Activated B cell treated with CpG ODN at 0.5 μM for 24 hours (primary cell): Measurements from ENCODE around the gene A3GALT2. TPM values are rescaled to one million over a fixed set of nuclear protein-coding genes. Genes with fewer than 3 reads are reported as not detected.

Experiments
- ATAC-seq: fragments of 200-7000 bp; cut with Tn5 transposase; one replicate; pipeline ENCODE4 v1.10.0; 2021; ENCODE audit warnings: low read depth, mild to moderate bottlenecking, moderate library complexity
- CTCF ChIA-PET: fragments of 350-600 bp; sonication (Branson Sonifier 250); formaldehyde crosslinking; loops from one replicate; lab custom pipeline; 2021; ENCODE audit warnings: antibody characterized with exemption; lab: Charles Lee
- POLR2A ChIA-PET: fragments of 350-600 bp; sonication (Branson Sonifier 250); formaldehyde crosslinking; loops from one replicate; lab custom pipeline; 2021; ENCODE audit warnings: antibody characterized with exemption; lab: Charles Lee
- DNase-seq: peaks from one replicate; pipeline ENCODE4 v3.0.0; 2022
- H3K27ac Mint-ChIP-seq: one replicate; pipeline ENCODE4 v1.8.0; 2020; ENCODE audit warnings: mixed read lengths
- H3K27me3 Mint-ChIP-seq: one replicate; pipeline ENCODE4 v1.8.0; 2021; ENCODE audit warnings: mixed read lengths
- H3K36me3 Mint-ChIP-seq: one replicate; pipeline ENCODE4 v1.8.0; 2021; ENCODE audit warnings: low read depth, mixed read lengths
- H3K4me1 Mint-ChIP-seq: one replicate; pipeline ENCODE4 v1.8.0; 2021; ENCODE audit warnings: mixed read lengths
- H3K4me3 Mint-ChIP-seq: one replicate; pipeline ENCODE4 v1.8.0; 2020; ENCODE audit warnings: mild to moderate bottlenecking, mixed read lengths
- H3K9me3 Mint-ChIP-seq: one replicate; pipeline ENCODE4 v1.8.0; 2020; ENCODE audit warnings: mixed read lengths
- intact Hi-C: fragments of 100-400 bp; cut with micrococcal nuclease; formaldehyde crosslinking; loops from one replicate; pipeline ENCODE4 v1.15.1; 2024
- total RNA-seq: library from RNA; stranded (reverse); gene quantifications from 2 replicates; pipeline ENCODE4 v1.2.3, GENCODE V29; 2022
- TF ChIP-seq, protein P1 (sequence below): fragments of 200-600 bp; IDR thresholded peaks from one replicate; pipeline ENCODE4 v1.8.0; 2022; ENCODE audit warnings: antibody characterized with exemption, mild to moderate bottlenecking

The A3GALT2 gene
- total RNA-seq, 1 donor from 2014 or later = not detected

GRCh38 chr1:33363470-33363861 lies 42.6 kb upstream of the A3GALT2 start:
- H3K9me3 Mint-ChIP-seq = no peaks in the 10 kb centered on the region
- TF ChIP-seq, protein P1, sequence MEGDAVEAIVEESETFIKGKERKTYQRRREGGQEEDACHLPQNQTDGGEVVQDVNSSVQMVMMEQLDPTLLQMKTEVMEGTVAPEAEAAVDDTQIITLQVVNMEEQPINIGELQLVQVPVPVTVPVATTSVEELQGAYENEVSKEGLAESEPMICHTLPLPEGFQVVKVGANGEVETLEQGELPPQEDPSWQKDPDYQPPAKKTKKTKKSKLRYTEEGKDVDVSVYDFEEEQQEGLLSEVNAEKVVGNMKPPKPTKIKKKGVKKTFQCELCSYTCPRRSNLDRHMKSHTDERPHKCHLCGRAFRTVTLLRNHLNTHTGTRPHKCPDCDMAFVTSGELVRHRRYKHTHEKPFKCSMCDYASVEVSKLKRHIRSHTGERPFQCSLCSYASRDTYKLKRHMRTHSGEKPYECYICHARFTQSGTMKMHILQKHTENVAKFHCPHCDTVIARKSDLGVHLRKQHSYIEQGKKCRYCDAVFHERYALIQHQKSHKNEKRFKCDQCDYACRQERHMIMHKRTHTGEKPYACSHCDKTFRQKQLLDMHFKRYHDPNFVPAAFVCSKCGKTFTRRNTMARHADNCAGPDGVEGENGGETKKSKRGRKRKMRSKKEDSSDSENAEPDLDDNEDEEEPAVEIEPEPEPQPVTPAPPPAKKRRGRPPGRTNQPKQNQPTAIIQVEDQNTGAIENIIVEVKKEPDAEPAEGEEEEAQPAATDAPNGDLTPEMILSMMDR = no peak

GRCh38 chr1:33363021-33363420 lies 42.1 kb upstream of the A3GALT2 start:
- no peak overlapping the region for H3K27ac Mint-ChIP-seq
- POLR2A ChIA-PET = interaction anchor here (0.6 kb wide), 1 partner anchor 13 kb away, joined by 3 read pairs; no protein-coding TSS in a partner anchor
- no peak for ATAC-seq
- DNase-seq = no peak
- no peak overlapping the region for H3K4me3 Mint-ChIP-seq
- H3K9me3 Mint-ChIP-seq = no peaks in the 10 kb centered on the region
- no peaks in the 10 kb centered on the region for H3K27me3 Mint-ChIP-seq
- TF ChIP-seq, protein P1 = no peak
- H3K4me1 Mint-ChIP-seq = peaks cover 3% of the 10 kb centered on the region
- no peaks in the 10 kb centered on the region for H3K36me3 Mint-ChIP-seq
- intact Hi-C loops = no loop called here
- CTCF ChIA-PET = interaction anchor here (2.7 kb wide), 1 partner anchor 67 kb away, joined by 18 read pairs; no protein-coding TSS in a partner anchor

More at GRCh38 chr1:33363470-33363861, 42.6 kb upstream of the A3GALT2 start:
- intact Hi-C loops = no loop called here
- peaks cover 3% of the 10 kb centered on the region for H3K4me1 Mint-ChIP-seq
- H3K27ac Mint-ChIP-seq = no peak overlapping the region
- H3K4me3 Mint-ChIP-seq = no peak overlapping the region
- POLR2A ChIA-PET = interaction anchor here (0.7 kb wide), 1 partner anchor 97 kb away, joined by 4 read pairs; no protein-coding TSS in a partner anchor
- H3K27me3 Mint-ChIP-seq = no peaks in the 10 kb centered on the region
- no peaks in the 10 kb centered on the region for H3K36me3 Mint-ChIP-seq
- no peak for DNase-seq
- ATAC-seq = no peak
- CTCF ChIA-PET = interaction anchor here (6.4 kb wide), 1 partner anchor 67 kb away, joined by 57 read pairs; no protein-coding TSS in a partner anchor

DNA sequence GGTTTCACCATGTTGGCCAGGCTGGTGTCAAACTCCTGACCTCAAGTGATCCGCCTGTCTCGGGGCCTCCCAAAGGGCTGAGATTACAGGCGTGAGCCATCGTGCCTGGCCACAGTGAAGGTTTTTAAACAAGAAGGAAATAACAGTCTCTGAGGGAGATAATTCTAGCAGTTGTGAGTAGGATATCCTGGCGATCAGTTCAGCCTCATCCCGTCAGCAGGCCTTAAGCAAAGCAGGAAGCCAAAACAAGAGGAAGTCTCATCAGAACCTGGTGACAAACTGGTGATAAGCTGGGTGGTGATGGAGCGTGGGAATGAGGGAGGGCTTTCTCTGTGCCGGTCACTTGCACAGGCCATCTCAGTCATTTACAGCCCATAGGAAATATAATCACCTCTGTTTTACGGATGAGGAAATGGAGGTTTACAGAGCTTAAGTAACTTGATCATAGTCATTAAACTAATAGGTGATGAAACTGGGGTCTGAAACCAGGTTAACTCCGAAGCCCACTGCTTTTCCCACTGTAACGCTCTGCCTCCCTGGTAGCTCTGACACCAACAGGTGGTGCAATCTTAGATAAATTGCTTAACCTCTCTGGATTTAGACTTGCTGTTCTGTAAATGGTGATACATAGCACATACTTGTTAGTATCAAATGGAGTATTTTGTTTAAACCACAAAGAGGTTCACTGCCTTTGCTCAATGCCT lies 40.8 kb upstream of the A3GALT2 start:
- CTCF ChIA-PET = interaction anchor here (2.7 kb wide), 1 partner anchor 65 kb away, joined by 18 read pairs; no protein-coding TSS in a partner anchor

GRCh38 chr1:33360367-33360766 lies 39.5 kb upstream of the A3GALT2 start:
- intact Hi-C loops = no loop called here
- peaks cover 3% of the 10 kb centered on the region for H3K4me1 Mint-ChIP-seq
- no peaks in the 10 kb centered on the region for H3K36me3 Mint-ChIP-seq
- ATAC-seq = no peak
- ChIA-PET POLR2A (no interaction called here), CTCF (interaction anchor here (0.9 to 2.7 kb wide), 2 partner anchors 64 kb away, joined by 3 to 18 read pairs; no protein-coding TSS in a partner anchor)
- no peak overlapping the region for H3K4me3 Mint-ChIP-seq
- peaks cover 3% of the 10 kb centered on the region for H3K27me3 Mint-ChIP-seq
- TF ChIP-seq, protein P1 = no peak
- DNase-seq = no peak
- H3K9me3 Mint-ChIP-seq = no peaks in the 10 kb centered on the region
- H3K27ac Mint-ChIP-seq = no peak overlapping the region

More for the DNA sequence above, 40.8 kb upstream of the A3GALT2 start:
- TF ChIP-seq, protein P1 = no peak
- no peak overlapping the region for H3K27ac Mint-ChIP-seq
- POLR2A ChIA-PET = no interaction called here
- DNase-seq (no peak), ATAC-seq (no peak)
- no peak overlapping the region for H3K4me3 Mint-ChIP-seq
- no peaks in the 10 kb centered on the region for H3K9me3 Mint-ChIP-seq
- peaks cover 3% of the 10 kb centered on the region for H3K4me1 Mint-ChIP-seq
- H3K36me3 Mint-ChIP-seq = no peaks in the 10 kb centered on the region
- intact Hi-C loops = no loop called here
- peaks cover 3% of the 10 kb centered on the region for H3K27me3 Mint-ChIP-seq

DNA sequence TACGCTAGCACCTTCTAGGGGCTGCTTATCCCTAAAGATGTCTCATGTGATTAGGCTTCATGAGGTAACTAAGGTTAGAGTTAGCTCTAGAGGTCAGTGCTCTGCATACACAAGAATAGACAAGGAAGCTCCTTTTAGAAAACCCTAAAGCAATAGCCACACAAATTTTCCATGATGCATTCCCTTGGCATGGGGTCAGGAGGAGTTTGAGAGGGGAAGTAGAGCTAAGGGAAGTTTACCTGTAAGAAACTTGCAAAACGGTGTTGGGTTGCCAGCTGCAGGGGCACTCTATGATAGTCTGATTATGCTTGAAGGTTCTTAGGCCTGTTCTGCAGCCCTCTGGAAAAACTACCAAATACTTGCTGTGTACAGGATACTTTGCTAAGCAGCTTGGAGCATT lies 39.0 kb upstream of the A3GALT2 start:
- Mint-ChIP-seq H3K27ac (no peak overlapping the region), H3K27me3 (peaks cover 3% of the 10 kb centered on the region), H3K4me1 (peaks cover 3% of the 10 kb centered on the region), H3K36me3 (no peaks in the 10 kb centered on the region), H3K9me3 (no peaks in the 10 kb centered on the region), H3K4me3 (no peak overlapping the region)
- ChIA-PET POLR2A (no interaction called here), CTCF (interaction anchor here (0.9 kb wide), 1 partner anchor 64 kb away, joined by 3 read pairs; no protein-coding TSS in a partner anchor)
- intact Hi-C loops = no loop called here
- TF ChIP-seq, protein P1 = no peak
- no peak for ATAC-seq
- DNase-seq = no peak
